RCC 7860 (cell line): ENCODE measurements around the gene KCNJ18.
"Not testable (repeated sequence)": the region's sequence is repeated elsewhere in the genome, so short reads cannot be mapped to it uniquely, and the experiment has no call there.

Source experiments
- DNase-seq: peaks from one replicate; pipeline ENCODE4 v3.0.0-alpha.2; 2015; ENCODE audit warnings: low spot score
- FAIRE-seq: peaks from 2 replicates; lab custom pipeline; 2012; peaks lifted over from hg19 to GRCh38; lab: Jason Lieb, UNC

The KCNJ18 gene

GRCh38 chr17:21748686-21749085, 56.4 kb downstream of the KCNJ18 start:
- DNase-seq, FAIRE-seq: not testable (repeated sequence)

- not testable (repeated sequence) for FAIRE-seq, DNase-seq
Measured at GRCh38 chr17:21749696-21750531, 57.6 kb downstream of the KCNJ18 start.

- not testable (repeated sequence) for FAIRE-seq, DNase-seq
Measured at GRCh38 chr17:21751111-21751510, 58.8 kb downstream of the KCNJ18 start.
